Esophagus squamous epithelium (tissue), 5 donors: ENCODE results near the gene KMT2C. TPM values are rescaled to one million over a fixed set of nuclear protein-coding genes. Genes with fewer than 3 reads are reported as not detected.

Experiments
- DNase-seq: peaks from one replicate; lab custom pipeline; 2025; lab: John Stamatoyannopoulos, UW
- H3K27ac ChIP-seq, 4 donors: fragments of 200-600 bp; sonication (generic); one replicate each; pipeline ENCODE4 v1.5.1; 2016 to 2019; ENCODE audit warnings: mild to moderate bottlenecking in 1 of 4
- H3K27me3 ChIP-seq, 4 donors: fragments of 200-600 bp; sonication (generic); 1 replicate in 3 of 4; 2 replicates in 1 of 4; pipeline versions ENCODE4 v1.5.1 to v1.6.0; 2017 to 2021; ENCODE audit warnings: antibody characterized with exemption in 1 of 4
- H3K36me3 ChIP-seq, 3 donors: fragments of 200-600 bp; sonication (generic); one replicate each; pipeline ENCODE4 v1.5.1; 2016 to 2019
- H3K4me1 ChIP-seq, 3 donors: fragments of 200-600 bp; sonication (generic); one replicate each; pipeline ENCODE4 v1.5.1; 2017 to 2019
- H3K4me3 ChIP-seq, 4 donors: fragments of 200-600 bp; sonication (generic); 1 replicate in 3 of 4; 2 replicates in 1 of 4; pipeline ENCODE4 v1.5.1; 2016 to 2019; ENCODE audit warnings: mild to moderate bottlenecking in 2 of 4, moderate library complexity in 1 of 4
- H3K9me3 ChIP-seq, 3 donors: fragments of 200-600 bp; sonication (generic); one replicate each; pipeline ENCODE4 v1.5.1; 2016 to 2019
- CTCF ChIP-seq, 6 experiments: fragments of 450-650 bp in 4 of 6; fragments of 200-600 bp in 2 of 6; sonication (generic) in 2 of 6; IDR thresholded peaks; one replicate each; pipeline ENCODE4 v1.5.1; 2016 to 2019; ENCODE audit warnings: antibody characterized with exemption in 6 of 6, mild to moderate bottlenecking in 4 of 6, moderate library complexity in 4 of 6
- POLR2A ChIP-seq, 4 donors: fragments of 450-650 bp; IDR thresholded peaks; one replicate each; pipeline ENCODE4 v1.6.1; 2017; ENCODE audit warnings: antibody characterized with exemption in 4 of 4, mild to moderate bottlenecking in 4 of 4, moderate library complexity in 3 of 4
- WGBS, 2 donors: methylation state at CpG; one replicate each; pipeline ENCODE4 v1.1.5; 2018; 5-methylcytosine and 5-hydroxymethylcytosine counted together
- intact Hi-C: fragments of 100-400 bp; cut with DNase I; formaldehyde crosslinking; loops from one replicate; pipeline ENCODE4 v1.15.0; 2022
- total RNA-seq, 4 donors: library from RNA; depleted of rRNA; stranded (reverse); fragments of >200 nt; gene quantifications; one replicate each; pipeline ENCODE4 v1.1.0, GENCODE V29; 2016
- donor health status: DM: yes; HTN: yes; CAD: no.

KMT2C gene
- total RNA-seq, 4 donors from 2014 or later: 25.1 to 64.7 (median 43.4) TPM

GRCh38 chr7:152173372-152174070, 262.3 kb downstream of the KMT2C start:
- TF ChIP-seq POLR2A (IDR thresholded peaks at IDR 0.05) (no peak), CTCF (IDR thresholded peaks at IDR 0.05) (no peak)
- intact Hi-C loops: no loop called here
- DNase-seq: no peak
- 90 to 96% methylated on average over 5 of the region's 5 CpGs for WGBS, 2 donors
- H3K9me3 ChIP-seq: no peaks in the 10 kb centered on the region
- no peaks in the 10 kb centered on the region for H3K4me1 ChIP-seq
- no peak overlapping the region for H3K4me3 ChIP-seq
- H3K27ac ChIP-seq: no peak overlapping the region
- peaks cover 8 to 100% (median 8%) of the 10 kb centered on the region in 3 donors for H3K36me3 ChIP-seq
- H3K27me3 ChIP-seq: no peaks in the 10 kb centered on the region

- WGBS, 2 donors: 63 to 73% methylated on average over 5 of the region's 6 CpGs
- no peak for TF ChIP-seq CTCF (IDR thresholded peaks at IDR 0.05)
- no peak for TF ChIP-seq POLR2A (IDR thresholded peaks at IDR 0.05)
- peaks cover 16 to 99% (median 41%) of the 10 kb centered on the region in 3 donors for H3K36me3 ChIP-seq
Measured at GRCh38 chr7:152162287-152162686, 273.5 kb downstream of the KMT2C start.

DNA sequence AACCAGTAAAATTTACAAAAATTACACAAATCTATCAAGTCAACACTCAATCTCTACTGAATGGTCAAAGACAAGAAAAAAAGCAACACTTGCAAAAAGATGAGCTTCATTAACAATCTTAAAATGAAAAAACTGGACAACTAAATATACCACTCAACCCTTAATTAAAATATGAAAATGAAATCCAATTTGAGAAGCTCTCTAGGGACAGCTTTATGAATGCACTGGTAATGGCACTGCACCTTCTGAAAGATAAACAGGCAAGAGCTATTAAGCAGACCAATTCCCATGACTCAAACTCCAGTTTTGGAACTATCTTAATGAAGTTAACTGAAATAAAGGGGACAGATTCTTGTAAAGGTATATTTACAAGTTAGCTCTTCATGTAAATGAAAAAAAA, 274.6 kb downstream of the KMT2C start:
- TF ChIP-seq CTCF (IDR thresholded peaks at IDR 0.05) (no peak), POLR2A (IDR thresholded peaks at IDR 0.05) (no peak)
- intact Hi-C loops: no loop called here
- no peak for DNase-seq
- Histone ChIP-seq H3K9me3 (no peaks in the 10 kb centered on the region), H3K27me3 (no peaks in the 10 kb centered on the region), H3K4me3 (no peak overlapping the region), H3K36me3 (peaks cover 16 to 99% (median 36%) of the 10 kb centered on the region in 3 donors), H3K4me1 (no peaks in the 10 kb centered on the region), H3K27ac (no peak overlapping the region)

More at GRCh38 chr7:152162287-152162686, 273.5 kb downstream of the KMT2C start:
- Histone ChIP-seq H3K4me3 (no peak overlapping the region), H3K27ac (no peak overlapping the region), H3K27me3 (no peaks in the 10 kb centered on the region), H3K4me1 (no peaks in the 10 kb centered on the region), H3K9me3 (no peaks in the 10 kb centered on the region)
- intact Hi-C loops: no loop called here
- no peak for DNase-seq

DNA sequence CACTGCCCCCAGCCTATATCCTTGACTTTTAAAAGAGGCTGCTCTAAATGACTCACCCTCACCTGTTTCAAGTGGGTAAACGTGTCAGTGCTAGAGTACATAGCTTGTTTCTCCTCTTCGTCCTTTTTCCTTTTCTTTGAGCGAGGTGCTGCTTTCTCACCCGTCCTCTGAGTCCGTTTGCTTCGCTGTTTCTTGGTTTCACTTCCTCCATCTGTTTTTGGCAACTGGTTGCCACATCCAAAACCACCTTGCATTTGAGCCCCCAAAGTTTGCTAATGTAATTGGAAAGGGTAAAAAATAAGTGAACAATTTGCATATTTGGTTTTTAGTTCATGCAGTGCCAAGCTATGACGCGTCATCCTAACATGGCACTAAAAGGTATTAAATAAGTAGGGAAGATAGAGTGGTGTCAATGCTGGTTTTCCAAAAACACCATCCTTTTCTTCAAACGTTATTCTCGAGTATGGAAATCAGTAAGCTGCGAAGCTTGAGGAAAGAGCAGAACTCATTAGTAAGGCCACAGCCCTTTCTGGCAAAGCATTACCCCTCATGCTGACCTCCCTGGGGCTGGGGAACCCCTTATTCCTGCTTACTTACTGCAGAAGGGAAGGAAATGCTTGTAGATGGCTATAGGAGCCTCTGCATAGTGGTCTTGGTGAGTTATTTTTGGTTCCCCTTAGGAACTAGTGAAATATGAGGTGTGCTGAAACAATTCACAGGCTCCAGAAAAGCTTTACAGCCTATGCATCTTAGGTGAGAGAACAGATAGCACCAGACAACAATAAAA, 276.8 kb downstream of the KMT2C start:
- Histone ChIP-seq H3K27ac (peak overlapping the region in 1 of 4 donors; percentile 35), H3K9me3 (no peaks in the 10 kb centered on the region), H3K4me3 (no peak overlapping the region), H3K4me1 (no peaks in the 10 kb centered on the region), H3K36me3 (peaks cover 20 to 100% (median 32%) of the 10 kb centered on the region in 3 donors), H3K27me3 (no peaks in the 10 kb centered on the region)
- TF ChIP-seq POLR2A (IDR thresholded peaks at IDR 0.05) (no peak), CTCF (IDR thresholded peaks at IDR 0.05) (no peak)
- WGBS, 2 donors: 70 to 79% methylated on average over 10 to 11 of the region's 11 CpGs
- DNase-seq: no peak
- intact Hi-C loops: no loop called here

DNA sequence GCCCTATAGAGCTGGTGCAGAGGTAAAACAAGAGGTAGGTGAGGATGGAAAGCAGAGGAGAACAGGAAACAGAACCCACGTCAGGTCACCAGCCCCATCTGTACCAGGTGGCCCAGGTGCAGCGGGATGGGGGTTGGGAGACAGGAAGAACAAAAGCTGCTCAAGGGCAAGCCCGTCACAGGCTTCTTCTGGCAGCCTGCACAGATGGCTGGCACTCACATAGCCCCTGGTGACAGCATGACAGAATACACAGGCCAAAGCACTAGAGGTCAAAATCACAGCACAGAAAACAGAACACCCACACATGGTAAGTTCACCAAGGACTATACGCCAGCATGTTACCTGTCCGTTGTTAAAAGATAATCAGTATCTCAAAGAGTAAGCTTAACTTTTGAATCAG, 283.5 kb downstream of the KMT2C start:
- H3K27me3 ChIP-seq: no peaks in the 10 kb centered on the region
- no peaks in the 10 kb centered on the region for H3K9me3 ChIP-seq
- DNase-seq: no peak
- H3K4me1 ChIP-seq: no peaks in the 10 kb centered on the region
- no peak for TF ChIP-seq POLR2A (IDR thresholded peaks at IDR 0.05)
- no peak for TF ChIP-seq CTCF (IDR thresholded peaks at IDR 0.05)
- peaks cover 14 to 100% (median 43%) of the 10 kb centered on the region in 3 donors for H3K36me3 ChIP-seq
- 86 to 92% methylated on average over 5 of the region's 5 CpGs for WGBS, 2 donors
- intact Hi-C loops: no loop called here
- no peak overlapping the region for H3K27ac ChIP-seq
- H3K4me3 ChIP-seq: no peak overlapping the region
